Astrocyte (in vitro differentiated cells and primary cell): ENCODE data around the gene CFD.

ENCODE experiments used
- EZH2 ChIP-seq: IDR thresholded peaks from 2 replicates; pipeline ENCODE4 v1.6.1; 2012; ENCODE audit warnings: mild to moderate bottlenecking, low read length, inconsistent platforms; ENCODE audit not compliant: insufficient read depth
- TF ChIP-seq, protein P1 (sequence below): IDR thresholded peaks from 2 replicates; pipeline ENCODE4 v1.5.1; 2011; ENCODE audit warnings: low read depth, mild to moderate bottlenecking, inconsistent platforms, low read length, moderate library complexity; ENCODE audit not compliant: insufficient read depth

DNA sequence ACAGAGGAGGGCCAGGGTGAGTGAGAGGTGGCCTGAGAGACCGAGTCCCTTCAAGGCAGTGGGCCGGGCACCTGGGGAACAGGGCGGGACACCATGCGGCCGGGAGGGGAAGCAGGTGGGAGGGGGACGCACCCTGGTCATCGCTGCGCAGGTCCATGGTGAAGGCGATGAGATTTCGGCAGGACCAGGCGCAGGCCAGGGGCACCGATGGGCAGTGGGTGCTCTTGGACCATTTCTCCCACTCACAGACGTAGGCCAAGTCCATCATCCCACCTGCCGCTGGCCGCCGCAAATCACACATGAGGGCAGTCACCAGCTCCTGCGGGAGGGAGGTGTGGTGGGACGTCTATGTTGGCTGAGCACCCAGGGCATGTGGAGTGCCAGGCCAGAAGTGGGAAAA is 31.4 kb downstream of the CFD start:
- TF ChIP-seq, protein P1, sequence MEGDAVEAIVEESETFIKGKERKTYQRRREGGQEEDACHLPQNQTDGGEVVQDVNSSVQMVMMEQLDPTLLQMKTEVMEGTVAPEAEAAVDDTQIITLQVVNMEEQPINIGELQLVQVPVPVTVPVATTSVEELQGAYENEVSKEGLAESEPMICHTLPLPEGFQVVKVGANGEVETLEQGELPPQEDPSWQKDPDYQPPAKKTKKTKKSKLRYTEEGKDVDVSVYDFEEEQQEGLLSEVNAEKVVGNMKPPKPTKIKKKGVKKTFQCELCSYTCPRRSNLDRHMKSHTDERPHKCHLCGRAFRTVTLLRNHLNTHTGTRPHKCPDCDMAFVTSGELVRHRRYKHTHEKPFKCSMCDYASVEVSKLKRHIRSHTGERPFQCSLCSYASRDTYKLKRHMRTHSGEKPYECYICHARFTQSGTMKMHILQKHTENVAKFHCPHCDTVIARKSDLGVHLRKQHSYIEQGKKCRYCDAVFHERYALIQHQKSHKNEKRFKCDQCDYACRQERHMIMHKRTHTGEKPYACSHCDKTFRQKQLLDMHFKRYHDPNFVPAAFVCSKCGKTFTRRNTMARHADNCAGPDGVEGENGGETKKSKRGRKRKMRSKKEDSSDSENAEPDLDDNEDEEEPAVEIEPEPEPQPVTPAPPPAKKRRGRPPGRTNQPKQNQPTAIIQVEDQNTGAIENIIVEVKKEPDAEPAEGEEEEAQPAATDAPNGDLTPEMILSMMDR = no peak
- no peak for TF ChIP-seq EZH2
